ENCODE measurements around the gene ZC3H7A.

The ZC3H7A gene

DNA sequence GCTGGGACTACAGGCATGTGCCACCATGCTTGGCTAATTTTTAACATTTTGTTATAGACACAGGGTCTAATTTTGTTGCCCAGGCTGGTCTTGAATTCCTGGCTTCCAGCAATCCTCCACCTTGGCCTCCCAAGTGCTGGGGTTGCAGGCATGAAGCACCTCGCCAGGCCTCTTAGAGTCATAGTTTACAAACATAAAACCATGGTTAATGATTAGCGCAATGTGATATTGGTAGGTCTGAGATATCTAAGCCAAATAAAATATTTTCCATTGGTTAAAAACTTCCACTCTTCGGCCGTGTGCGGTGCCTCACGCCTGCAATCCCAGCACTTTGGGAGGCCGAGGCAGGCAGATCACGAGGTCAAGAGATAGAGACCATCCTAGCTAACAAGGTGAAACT is 71.0 kb downstream of the ZC3H7A start:
- TF ChIP-seq CTCF (IDR thresholded peaks at IDR 0.05) = no peak
- DNase-seq (ENCODE audit: low spot score) = no peak
- Histone ChIP-seq H3K4me3 (no peak overlapping the region), H3K27ac (no peak overlapping the region)

- no peak overlapping the region for H3K4me3 ChIP-seq
- DNase-seq (ENCODE audit: low spot score) = no peak
- no peak overlapping the region for H3K27ac ChIP-seq
- TF ChIP-seq CTCF (IDR thresholded peaks at IDR 0.05) = no peak
These were observed 71.6 kb downstream of the ZC3H7A start for GRCh38 chr16:11725457-11725856.

GRCh38 chr16:11722468-11722808 is 74.6 kb downstream of the ZC3H7A start:
- H3K27ac ChIP-seq = no peak overlapping the region
- no peak overlapping the region for H3K4me3 ChIP-seq
- no peak for TF ChIP-seq CTCF (IDR thresholded peaks at IDR 0.05)

DNA sequence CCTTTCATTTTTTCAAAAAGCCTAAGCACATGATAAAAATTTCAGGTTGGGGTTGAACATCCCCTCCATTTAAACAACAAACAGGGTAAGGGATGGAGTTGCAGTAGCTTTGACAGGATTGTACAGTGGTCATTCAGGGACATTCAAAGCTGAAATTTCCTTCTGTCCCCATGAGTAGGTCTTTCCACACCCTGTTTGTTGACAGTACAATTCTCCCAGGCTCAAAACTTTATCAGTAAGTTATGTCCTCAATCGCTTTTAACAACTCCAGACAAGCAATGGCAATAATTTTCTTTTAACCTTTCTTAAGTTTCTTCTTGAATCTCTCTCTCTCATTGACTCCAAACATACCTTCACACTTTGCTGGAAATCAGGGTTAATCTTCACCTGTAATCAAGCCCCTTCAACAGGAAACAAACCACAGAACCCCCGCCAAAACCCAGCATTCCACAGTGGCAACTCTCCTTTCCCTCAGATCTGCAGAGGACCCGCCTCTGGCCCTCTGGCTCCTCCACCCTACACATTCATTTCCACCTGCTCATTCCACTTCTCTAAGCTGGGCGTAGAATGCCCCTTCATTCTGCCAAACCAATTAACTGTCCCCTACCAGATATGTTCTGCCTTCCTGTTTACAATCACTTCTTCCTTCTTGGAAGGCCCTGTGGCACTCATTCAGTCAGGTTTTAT is 75.1 kb downstream of the ZC3H7A start:
- no peak for DNase-seq (ENCODE audit: low spot score)
- H3K27ac ChIP-seq = no peak overlapping the region
- no peak overlapping the region for H3K4me3 ChIP-seq
- TF ChIP-seq CTCF (IDR thresholded peaks at IDR 0.05) = no peak

More at GRCh38 chr16:11722468-11722808, 74.6 kb downstream of the ZC3H7A start:
- no peak for DNase-seq (ENCODE audit: low spot score)

GRCh38 chr16:11719762-11720161 is 77.3 kb downstream of the ZC3H7A start:
- no peak for TF ChIP-seq CTCF (IDR thresholded peaks at IDR 0.05)
- no peak for DNase-seq (ENCODE audit: low spot score)
- no peak overlapping the region for H3K27ac ChIP-seq

DNA sequence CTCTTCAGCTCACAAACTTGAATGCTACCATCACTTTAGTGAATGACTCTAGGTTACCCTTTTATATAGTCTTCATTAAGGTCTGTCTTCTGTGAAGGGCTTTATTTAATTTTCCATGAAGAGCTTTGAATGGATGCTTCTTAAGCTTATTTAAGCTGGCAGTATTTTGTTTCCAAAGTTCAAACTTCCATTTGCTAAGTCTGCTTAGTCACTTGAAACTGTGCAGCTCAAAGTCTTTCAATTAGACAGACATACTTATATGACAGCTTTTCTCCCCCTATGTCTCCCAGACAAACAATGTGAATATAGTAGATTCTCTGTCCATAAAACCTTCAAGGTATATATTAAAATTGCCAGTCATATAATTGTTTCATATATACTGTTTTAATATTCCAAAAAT is 77.9 kb downstream of the ZC3H7A start:
- no peak for TF ChIP-seq CTCF (IDR thresholded peaks at IDR 0.05)

More at GRCh38 chr16:11719762-11720161, 77.3 kb downstream of the ZC3H7A start:
- H3K4me3 ChIP-seq = no peak overlapping the region

DNA sequence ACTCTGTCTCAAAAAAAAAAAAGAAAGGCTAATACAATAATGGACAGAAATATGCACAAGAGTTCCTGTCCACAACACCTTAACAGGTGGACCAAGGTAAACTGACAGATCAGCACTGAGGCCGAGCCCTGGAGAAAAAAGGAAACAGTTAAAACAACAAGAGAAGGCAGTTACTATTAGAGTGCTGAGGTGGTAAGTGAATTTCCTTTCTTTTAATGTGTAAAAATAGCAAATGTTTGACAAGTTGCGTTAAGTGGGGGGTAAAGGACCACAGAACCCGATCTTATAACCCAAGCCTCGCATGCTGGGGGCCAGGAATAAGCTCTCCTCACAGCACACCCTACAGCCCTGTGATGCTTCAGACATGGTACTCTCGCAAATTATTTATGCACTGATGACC is 79.2 kb downstream of the ZC3H7A start:
- no peak for DNase-seq (ENCODE audit: low spot score)
- Histone ChIP-seq H3K4me3 (no peak overlapping the region), H3K27ac (no peak overlapping the region)
- no peak for TF ChIP-seq CTCF (IDR thresholded peaks at IDR 0.05)

More for the DNA sequence above, 77.9 kb downstream of the ZC3H7A start:
- Histone ChIP-seq H3K27ac (no peak overlapping the region), H3K4me3 (no peak overlapping the region)
- no peak for DNase-seq (ENCODE audit: low spot score)
